ENCODE data around the gene NNMT. TPM values are rescaled to one million over a fixed set of nuclear protein-coding genes. Genes with fewer than 3 reads are reported as not detected.

NNMT gene
- total and polyA plus RNA-seq, 2 donors (not counting 1 experiment from before 2014, with no cell fraction given): not detected

DNA sequence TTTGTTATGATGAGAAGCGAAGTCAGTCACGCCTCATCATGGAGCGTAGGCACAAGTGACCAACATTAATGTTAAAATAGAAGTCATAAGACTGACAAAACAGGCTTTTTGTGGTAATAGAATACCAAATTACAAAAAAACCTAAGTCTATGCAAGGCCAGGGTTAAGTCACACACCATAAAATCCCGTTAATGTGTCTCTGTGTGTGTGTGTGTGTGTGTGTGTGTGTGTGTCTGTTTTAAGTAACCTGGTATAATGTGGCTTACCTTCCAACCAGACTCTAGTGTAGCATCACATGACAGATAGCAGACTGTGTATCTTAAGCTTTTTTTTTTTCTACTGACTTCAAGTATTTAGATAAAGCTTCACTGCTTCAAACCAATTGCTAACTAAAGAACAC, 66.1 kb downstream of the NNMT start:
- TF ChIP-seq EZH2 (IDR thresholded peaks at IDR 0.05; ENCODE audit: borderline replicate concordance, insufficient read depth, low read depth, low read length, poor library complexity, severe bottlenecking): no peak
- TF ChIP-seq, protein P1, sequence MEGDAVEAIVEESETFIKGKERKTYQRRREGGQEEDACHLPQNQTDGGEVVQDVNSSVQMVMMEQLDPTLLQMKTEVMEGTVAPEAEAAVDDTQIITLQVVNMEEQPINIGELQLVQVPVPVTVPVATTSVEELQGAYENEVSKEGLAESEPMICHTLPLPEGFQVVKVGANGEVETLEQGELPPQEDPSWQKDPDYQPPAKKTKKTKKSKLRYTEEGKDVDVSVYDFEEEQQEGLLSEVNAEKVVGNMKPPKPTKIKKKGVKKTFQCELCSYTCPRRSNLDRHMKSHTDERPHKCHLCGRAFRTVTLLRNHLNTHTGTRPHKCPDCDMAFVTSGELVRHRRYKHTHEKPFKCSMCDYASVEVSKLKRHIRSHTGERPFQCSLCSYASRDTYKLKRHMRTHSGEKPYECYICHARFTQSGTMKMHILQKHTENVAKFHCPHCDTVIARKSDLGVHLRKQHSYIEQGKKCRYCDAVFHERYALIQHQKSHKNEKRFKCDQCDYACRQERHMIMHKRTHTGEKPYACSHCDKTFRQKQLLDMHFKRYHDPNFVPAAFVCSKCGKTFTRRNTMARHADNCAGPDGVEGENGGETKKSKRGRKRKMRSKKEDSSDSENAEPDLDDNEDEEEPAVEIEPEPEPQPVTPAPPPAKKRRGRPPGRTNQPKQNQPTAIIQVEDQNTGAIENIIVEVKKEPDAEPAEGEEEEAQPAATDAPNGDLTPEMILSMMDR (IDR thresholded peaks at IDR 0.05): no peak
- Mint-ChIP-seq H3K27me3 (peaks cover 53% of the 10 kb centered on the region), H3K4me1 (no peaks in the 10 kb centered on the region), H3K4me3 (no peak overlapping the region), H3K9me3 (ENCODE audit: insufficient read depth) (no peaks in the 10 kb centered on the region), H3K27ac (no peak overlapping the region)
- H3K27me3 ChIP-seq (replicated peaks in 1 of 4; ENCODE audit: control extremely low read depth in 1 of 4, control insufficient read depth in 3 of 4, insufficient read depth in 4 of 4, low read length in 3 of 4): peaks cover 0 to 12% (median 5%) of the 10 kb centered on the region in 4 experiments
- H3K9me3 ChIP-seq (ENCODE audit: control extremely low read depth in 1 of 3, control insufficient read depth in 2 of 3, insufficient read depth in 1 of 3, low read length in 2 of 3): no peaks in the 10 kb centered on the region
- ATAC-seq (ENCODE audit: low read depth) (no peak), DNase-seq (no peak)
- H3K79me2 ChIP-seq (ENCODE audit: control insufficient read depth, insufficient read depth, low read length): no peaks in the 10 kb centered on the region
- ChIA-PET CTCF (interaction anchor here (0.6 kb wide), 1 partner anchor 120 kb away, joined by 3 read pairs; no protein-coding TSS in a partner anchor), POLR2A (no interaction called here)
- no peak overlapping the region for H3K9ac ChIP-seq (ENCODE audit: low read length)
- no peak overlapping the region for H2AFZ ChIP-seq (ENCODE audit: insufficient read depth, low read depth, low read length, poor library complexity, severe bottlenecking)
- no peaks in the 10 kb centered on the region for H3K36me3 ChIP-seq (replicated peaks in 1 of 2; ENCODE audit: control extremely low read depth in 1 of 2, control insufficient read depth in 1 of 2, extremely low read depth in 1 of 2, insufficient read depth in 2 of 2, low read length in 1 of 2)
- no peak overlapping the region for H3K27ac ChIP-seq (ENCODE audit: low read length in 2 of 2)
- H3K4me3 ChIP-seq (ENCODE audit: control extremely low read depth in 1 of 5, extremely low read depth in 1 of 5, insufficient read depth in 1 of 5, low read depth in 2 of 5, low read length in 4 of 5): no peak overlapping the region
- no peaks in the 10 kb centered on the region for H4K20me1 ChIP-seq (ENCODE audit: control insufficient read depth, insufficient read depth, low read length, poor library complexity, severe bottlenecking)
- H3K4me1 ChIP-seq (ENCODE audit: control insufficient read depth in 2 of 2, insufficient read depth in 2 of 2, low read length in 2 of 2): no peaks in the 10 kb centered on the region
- WGBS (ENCODE audit: insufficient coverage): no CpG with 5 or more reads among the region's 4 CpGs
- intact Hi-C loops (cut with micrococcal nuclease): no loop called here
- no peak overlapping the region for H3K4me2 ChIP-seq (replicated peaks; ENCODE audit: low read depth, low read length, poor library complexity, severe bottlenecking)

DNA sequence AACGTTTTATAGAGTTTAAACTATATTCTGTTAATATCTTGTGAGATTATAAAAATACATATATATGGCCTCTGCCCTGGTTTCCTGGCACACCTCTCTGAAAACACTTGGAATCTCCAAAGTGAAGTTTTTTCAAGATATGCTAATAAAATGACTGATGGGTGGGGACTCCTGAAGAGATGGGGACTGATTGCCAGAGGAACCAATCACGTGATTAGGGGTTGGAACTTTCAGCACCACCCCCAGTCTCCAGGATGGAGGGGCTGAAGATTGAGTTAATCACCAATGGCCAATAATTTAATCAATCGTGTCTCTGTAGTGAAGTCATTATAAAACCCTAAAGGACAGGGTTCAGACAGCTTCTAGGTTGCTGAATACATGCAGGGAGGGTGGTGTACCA, 66.8 kb downstream of the NNMT start:
- CTCF ChIA-PET: interaction anchor here (0.6 kb wide), 1 partner anchor 120 kb away, joined by 3 read pairs; no protein-coding TSS in a partner anchor
- Histone ChIP-seq H3K4me3 (ENCODE audit: control extremely low read depth in 1 of 5, extremely low read depth in 1 of 5, insufficient read depth in 1 of 5, low read depth in 2 of 5, low read length in 4 of 5) (no peak overlapping the region), H2AFZ (ENCODE audit: insufficient read depth, low read depth, low read length, poor library complexity, severe bottlenecking) (no peak overlapping the region), H3K79me2 (ENCODE audit: control insufficient read depth, insufficient read depth, low read length) (no peaks in the 10 kb centered on the region), H3K4me1 (ENCODE audit: control insufficient read depth in 2 of 2, insufficient read depth in 2 of 2, low read length in 2 of 2) (no peaks in the 10 kb centered on the region), H3K9me3 (ENCODE audit: control extremely low read depth in 1 of 3, control insufficient read depth in 2 of 3, insufficient read depth in 1 of 3, low read length in 2 of 3) (no peaks in the 10 kb centered on the region), H3K27me3 (replicated peaks in 1 of 4; ENCODE audit: control extremely low read depth in 1 of 4, control insufficient read depth in 3 of 4, insufficient read depth in 4 of 4, low read length in 3 of 4) (peaks cover 0 to 12% (median 5%) of the 10 kb centered on the region in 4 experiments), H4K20me1 (ENCODE audit: control insufficient read depth, insufficient read depth, low read length, poor library complexity, severe bottlenecking) (no peaks in the 10 kb centered on the region), H3K27ac (ENCODE audit: low read length in 2 of 2) (no peak overlapping the region), H3K36me3 (replicated peaks in 1 of 2; ENCODE audit: control extremely low read depth in 1 of 2, control insufficient read depth in 1 of 2, extremely low read depth in 1 of 2, insufficient read depth in 2 of 2, low read length in 1 of 2) (no peaks in the 10 kb centered on the region), H3K9ac (ENCODE audit: low read length) (no peak overlapping the region), H3K4me2 (replicated peaks; ENCODE audit: low read depth, low read length, poor library complexity, severe bottlenecking) (no peak overlapping the region)
- H3K27ac Mint-ChIP-seq: no peak overlapping the region
- no peaks in the 10 kb centered on the region for H3K4me1 Mint-ChIP-seq
- DNase-seq (no peak), ATAC-seq (ENCODE audit: low read depth) (no peak)
- POLR2A ChIA-PET: no interaction called here
- H3K9me3 Mint-ChIP-seq (ENCODE audit: insufficient read depth): no peaks in the 10 kb centered on the region
- TF ChIP-seq EZH2 (IDR thresholded peaks at IDR 0.05; ENCODE audit: borderline replicate concordance, insufficient read depth, low read depth, low read length, poor library complexity, severe bottlenecking): no peak
- TF ChIP-seq, protein P1 (IDR thresholded peaks at IDR 0.05): no peak
- H3K27me3 Mint-ChIP-seq: peaks cover 51% of the 10 kb centered on the region
- intact Hi-C loops (cut with micrococcal nuclease): no loop called here
- WGBS (ENCODE audit: insufficient coverage): no CpG with 5 or more reads among the region's 3 CpGs
- H3K4me3 Mint-ChIP-seq: no peak overlapping the region

Other genes starting within 250 kb of the NNMT start
- gene ZBTB16, start 236.7 kb upstream of the NNMT start, total RNA-seq: 17.8 and 20.6 TPM in 2 replicates
- gene ZBTB16, start 236.7 kb upstream of the NNMT start, polyA plus RNA-seq: 5.7 and 16.0 TPM in 2 replicates
- 14.8 and 14.9 TPM in 2 replicates for gene C11orf71, start 104.1 kb downstream of the NNMT start, total RNA-seq
- 11.9 and 12.1 TPM in 2 replicates for gene C11orf71, start 104.1 kb downstream of the NNMT start, polyA plus RNA-seq
- gene RBM7, start 104.3 kb downstream of the NNMT start, total RNA-seq: 34.8 and 36.1 TPM in 2 replicates
- 26.3 and 35.3 TPM in 2 replicates for gene RBM7, start 104.3 kb downstream of the NNMT start, polyA plus RNA-seq
- gene REXO2, start 143.1 kb downstream of the NNMT start, total RNA-seq: 27.7 and 34.3 TPM in 2 replicates
- 37.2 and 67.8 TPM in 2 replicates for gene REXO2, start 143.1 kb downstream of the NNMT start, polyA plus RNA-seq

Measured in B cell (primary cell).